ENCODE measurements around the gene TRMT1L. TPM values are rescaled to one million over a fixed set of nuclear protein-coding genes. Genes with fewer than 3 reads are reported as not detected.
"Not testable (repeated sequence)": the region's sequence is repeated elsewhere in the genome, so short reads cannot be mapped to it uniquely, and the experiment has no call there.

The TRMT1L gene, protein sequence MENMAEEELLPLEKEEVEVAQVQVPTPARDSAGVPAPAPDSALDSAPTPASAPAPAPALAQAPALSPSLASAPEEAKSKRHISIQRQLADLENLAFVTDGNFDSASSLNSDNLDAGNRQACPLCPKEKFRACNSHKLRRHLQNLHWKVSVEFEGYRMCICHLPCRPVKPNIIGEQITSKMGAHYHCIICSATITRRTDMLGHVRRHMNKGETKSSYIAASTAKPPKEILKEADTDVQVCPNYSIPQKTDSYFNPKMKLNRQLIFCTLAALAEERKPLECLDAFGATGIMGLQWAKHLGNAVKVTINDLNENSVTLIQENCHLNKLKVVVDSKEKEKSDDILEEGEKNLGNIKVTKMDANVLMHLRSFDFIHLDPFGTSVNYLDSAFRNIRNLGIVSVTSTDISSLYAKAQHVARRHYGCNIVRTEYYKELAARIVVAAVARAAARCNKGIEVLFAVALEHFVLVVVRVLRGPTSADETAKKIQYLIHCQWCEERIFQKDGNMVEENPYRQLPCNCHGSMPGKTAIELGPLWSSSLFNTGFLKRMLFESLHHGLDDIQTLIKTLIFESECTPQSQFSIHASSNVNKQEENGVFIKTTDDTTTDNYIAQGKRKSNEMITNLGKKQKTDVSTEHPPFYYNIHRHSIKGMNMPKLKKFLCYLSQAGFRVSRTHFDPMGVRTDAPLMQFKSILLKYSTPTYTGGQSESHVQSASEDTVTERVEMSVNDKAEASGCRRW
- total RNA-seq = 10 to 100 TPM; 20.5 to 21.4 TPM

DNA sequence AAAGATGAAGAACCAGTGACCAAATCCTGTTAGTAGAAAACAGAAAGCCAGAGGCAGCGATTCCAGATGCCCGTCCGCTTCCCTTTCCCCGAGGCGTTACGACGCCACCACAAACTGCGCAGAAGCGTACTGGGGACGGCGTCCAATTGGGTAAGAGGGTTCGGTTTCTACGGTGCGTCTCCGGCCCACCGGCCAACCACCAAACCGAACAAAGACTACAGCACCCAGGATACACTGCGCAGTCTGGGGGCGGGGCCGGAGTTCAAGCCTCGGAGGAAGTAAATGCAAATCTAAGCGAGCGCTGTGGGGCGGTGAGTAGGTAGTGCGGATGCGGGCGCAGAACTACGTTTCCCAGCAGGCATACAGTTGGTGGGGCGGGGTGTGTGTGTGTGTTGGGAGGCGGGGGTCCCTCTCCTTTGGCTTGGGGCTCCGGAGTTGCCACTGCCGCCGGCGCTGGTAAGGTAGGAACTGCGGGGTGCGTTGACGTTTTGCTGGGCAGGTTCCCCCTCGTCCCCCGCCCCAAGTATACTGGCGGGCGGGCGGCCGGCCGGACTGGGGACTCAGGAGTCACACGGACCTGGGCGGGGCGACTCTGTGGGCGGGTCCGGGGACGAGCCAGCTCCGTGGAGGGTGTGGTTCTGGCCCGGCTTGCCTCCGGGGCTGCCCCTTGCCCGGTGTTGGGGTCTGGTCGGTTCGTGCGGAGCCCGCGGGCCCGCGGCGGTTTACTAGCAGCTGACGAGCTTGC lies at the start of gene TRMT1L, which contains the start of gene SWT1:
Gene TRMT1L (minus strand): TSS at position 100 of the 745 bp plus-strand sequence. CDS start 241 bp downstream, outside the sequence.
Gene SWT1 (plus strand): TSS at position 314 of the 745 bp plus-strand sequence. CDS start 3,675 bp downstream, outside the sequence.
- ATAC-seq = peak; percentile 95
- no peaks in the 10 kb centered on the region for H3K27me3 Mint-ChIP-seq (ENCODE audit: low read depth)
- no peaks in the 10 kb centered on the region for H3K36me3 Mint-ChIP-seq (ENCODE audit: low read depth)
- peak; percentile 99 for DNase-seq
- ChIA-PET POLR2A (interaction anchor here (0.6 to 1.2 kb wide), 3 partner anchors 160 to 1138 kb away, joined by 3 to 5 read pairs (median 3); partner anchors contain the start of gene IVNS1ABP), CTCF (interaction anchor here (0.9 to 9.1 kb wide), 4 partner anchors 12 to 524 kb away, joined by 3 to 136 read pairs (median 4); no protein-coding TSS in a partner anchor)
- H3K27ac Mint-ChIP-seq = peak within 1 kb of the TSS; percentile 98
- H3K4me1 Mint-ChIP-seq (ENCODE audit: low read depth) = peaks cover 56% of the 10 kb centered on the region
- no peaks in the 10 kb centered on the region for H3K9me3 Mint-ChIP-seq (ENCODE audit: insufficient read depth)
- peak within 1 kb of the TSS; percentile 99 for H3K4me3 Mint-ChIP-seq

DNA sequence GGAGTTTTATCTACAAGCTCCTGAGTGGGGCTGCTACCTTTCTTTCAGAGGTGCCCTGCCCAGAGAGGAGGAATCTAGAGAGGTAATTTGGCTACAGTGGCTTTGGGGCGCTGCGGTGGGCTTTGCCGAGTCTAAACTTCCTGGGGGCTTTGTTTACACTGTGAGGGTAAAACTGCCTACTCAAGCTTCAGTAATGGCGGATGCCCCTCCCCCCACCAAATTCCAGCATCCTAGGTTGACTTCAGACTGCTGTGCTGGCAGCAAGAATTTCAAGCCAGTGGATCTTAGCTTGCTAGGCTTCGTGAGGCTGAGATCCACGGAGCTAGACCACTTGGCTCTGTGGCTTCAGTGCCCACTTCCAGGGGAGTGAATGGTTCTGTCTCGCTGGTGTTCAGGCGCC lies 44.1 kb upstream of the TRMT1L start:
- no peak for DNase-seq
- H3K36me3 Mint-ChIP-seq (ENCODE audit: low read depth) = peaks cover 10% of the 10 kb centered on the region
- no peak overlapping the region for H3K27ac Mint-ChIP-seq
- no peaks in the 10 kb centered on the region for H3K27me3 Mint-ChIP-seq (ENCODE audit: low read depth)
- ChIA-PET POLR2A (interaction anchor here (0.6 kb wide), 1 partner anchor 67 kb away, joined by 3 read pairs; no protein-coding TSS in a partner anchor), CTCF (interaction anchor here (1.9 kb wide), 1 partner anchor 31 kb away, joined by 7 read pairs; no protein-coding TSS in a partner anchor)
- peaks cover 17% of the 10 kb centered on the region for H3K9me3 Mint-ChIP-seq (ENCODE audit: insufficient read depth)
- no peaks in the 10 kb centered on the region for H3K4me1 Mint-ChIP-seq (ENCODE audit: low read depth)
- no peak for ATAC-seq
- H3K4me3 Mint-ChIP-seq = no peak overlapping the region

DNA sequence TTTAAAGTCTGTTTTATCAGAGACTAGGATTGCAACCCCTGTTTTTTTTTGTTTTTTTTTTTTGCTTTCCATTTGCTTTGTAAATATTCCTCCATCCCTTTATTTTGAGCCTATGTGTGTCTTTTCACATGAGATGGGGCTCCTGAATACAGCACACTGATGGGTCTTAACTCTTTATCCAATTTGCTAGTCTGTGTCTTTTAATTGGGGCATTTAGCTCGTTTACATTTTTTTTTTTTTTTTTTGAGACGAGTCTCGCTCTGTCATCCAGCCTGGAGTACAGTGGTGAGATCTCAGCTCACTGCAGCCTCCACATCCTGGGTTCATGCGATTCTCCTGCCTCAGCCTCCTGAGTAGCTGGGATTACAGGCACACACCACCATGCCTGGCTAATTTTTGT lies 42.0 kb upstream of the TRMT1L start:
- POLR2A ChIA-PET; H3K4me3 Mint-ChIP-seq; H3K27me3 Mint-ChIP-seq (ENCODE audit: low read depth); DNase-seq; H3K4me1 Mint-ChIP-seq (ENCODE audit: low read depth); CTCF ChIA-PET; H3K27ac Mint-ChIP-seq; ATAC-seq: not testable (repeated sequence)
- Mint-ChIP-seq H3K36me3 (ENCODE audit: low read depth) (peaks cover 13% of the 10 kb centered on the region), H3K9me3 (ENCODE audit: insufficient read depth) (peaks cover 17% of the 10 kb centered on the region)

DNA sequence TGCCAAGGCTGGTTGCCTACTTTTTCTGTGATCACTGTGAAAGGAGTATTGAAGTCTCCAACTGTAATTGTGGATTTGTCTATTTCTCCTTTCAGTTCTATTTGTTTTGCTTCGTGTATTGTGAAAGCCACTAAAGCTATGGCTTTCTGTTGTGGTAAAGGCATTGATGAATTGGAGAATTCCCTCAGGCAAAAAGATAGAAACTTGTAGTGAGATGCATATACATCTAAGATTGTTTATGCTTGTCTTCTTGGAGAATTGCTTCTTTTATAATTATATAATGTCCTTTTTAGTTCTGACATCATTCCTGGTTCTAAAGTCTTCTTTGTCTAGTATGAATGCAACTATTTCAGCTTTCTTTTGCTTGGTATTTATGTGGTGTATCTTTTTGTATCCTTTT lies 37.0 kb upstream of the TRMT1L start:
- H3K36me3 Mint-ChIP-seq (ENCODE audit: low read depth) = peaks cover 10% of the 10 kb centered on the region
- ATAC-seq (no peak), DNase-seq (no peak)
- H3K4me3 Mint-ChIP-seq = no peak overlapping the region
- no peaks in the 10 kb centered on the region for H3K4me1 Mint-ChIP-seq (ENCODE audit: low read depth)
- H3K27ac Mint-ChIP-seq = no peak overlapping the region
- H3K9me3 Mint-ChIP-seq (ENCODE audit: insufficient read depth) = peaks cover 12% of the 10 kb centered on the region
- ChIA-PET POLR2A (no interaction called here), CTCF (interaction anchor here (2.0 kb wide), 1 partner anchor 24 kb away, joined by 5 read pairs; no protein-coding TSS in a partner anchor)
- no peaks in the 10 kb centered on the region for H3K27me3 Mint-ChIP-seq (ENCODE audit: low read depth)

DNA sequence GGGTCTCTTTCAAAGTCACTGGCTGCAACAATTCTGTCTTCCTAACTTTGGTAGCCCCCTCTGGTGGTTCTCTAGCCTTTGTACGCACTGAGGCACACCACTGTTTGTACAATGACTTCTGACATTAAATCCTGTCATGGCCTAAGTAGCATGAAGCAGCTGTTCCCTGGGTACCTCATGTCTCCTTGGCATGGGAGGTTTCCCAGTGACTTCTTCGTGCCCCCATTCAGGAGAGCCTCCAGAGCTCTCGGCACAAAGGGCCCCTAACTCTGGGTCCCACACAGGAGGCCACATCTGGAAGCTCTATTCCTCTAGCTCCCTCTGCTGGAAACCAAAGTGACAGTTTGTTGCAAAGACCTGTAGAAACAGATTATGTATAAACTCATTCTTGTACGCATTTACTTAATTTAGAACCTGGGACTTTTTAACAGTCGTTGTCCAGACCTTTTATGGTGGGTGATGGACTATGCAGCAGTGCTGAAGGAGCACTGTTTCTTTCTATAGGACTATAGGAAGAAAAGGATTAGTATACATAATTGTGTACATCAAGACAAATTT lies 13.6 kb upstream of the TRMT1L start:
- Mint-ChIP-seq H3K4me3 (peak overlapping the region; percentile 13), H3K9me3 (ENCODE audit: insufficient read depth) (no peaks in the 10 kb centered on the region), H3K4me1 (ENCODE audit: low read depth) (peaks cover 13% of the 10 kb centered on the region), H3K27ac (no peak overlapping the region), H3K27me3 (ENCODE audit: low read depth) (no peaks in the 10 kb centered on the region), H3K36me3 (ENCODE audit: low read depth) (no peaks in the 10 kb centered on the region)
- ChIA-PET CTCF (interaction anchor here (0.6 to 4.2 kb wide), 83 partner anchors 9 to 556 kb away, joined by 3 to 136 read pairs (median 4); partner anchors contain the start of genes EDEM3, IVNS1ABP, NIBAN1 and RNF2), POLR2A (interaction anchor here (0.7 kb wide), 1 partner anchor 14 kb away, joined by 4 read pairs; no protein-coding TSS in a partner anchor)
- DNase-seq (peak; percentile 65), ATAC-seq (peak; percentile 93)

DNA sequence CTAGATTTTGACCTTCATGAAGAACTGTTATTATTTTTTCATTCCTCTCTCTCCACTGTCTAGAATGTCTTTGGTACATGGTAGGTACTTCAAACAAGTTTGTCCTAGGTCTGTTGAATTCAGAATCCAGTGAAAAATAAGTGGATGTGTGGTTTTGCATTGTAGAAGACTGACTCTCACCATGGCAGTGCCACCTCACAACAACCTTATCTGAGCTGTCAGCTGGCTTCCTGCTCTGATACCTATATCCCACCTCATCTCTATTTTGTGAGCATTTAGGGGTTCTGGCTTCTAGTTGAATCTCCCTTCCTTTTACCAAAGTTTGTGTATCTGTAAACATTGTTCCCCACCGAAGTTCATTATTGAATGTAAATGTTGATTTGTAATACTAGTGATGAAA lies 9.4 kb upstream of the TRMT1L start:
- H3K4me3 Mint-ChIP-seq = no peak overlapping the region
- no peak overlapping the region for H3K27ac Mint-ChIP-seq
- POLR2A ChIA-PET = no interaction called here
- no peaks in the 10 kb centered on the region for H3K9me3 Mint-ChIP-seq (ENCODE audit: insufficient read depth)
- peaks cover 23% of the 10 kb centered on the region for H3K4me1 Mint-ChIP-seq (ENCODE audit: low read depth)
- no peak for ATAC-seq
- no peak for DNase-seq
- no peaks in the 10 kb centered on the region for H3K36me3 Mint-ChIP-seq (ENCODE audit: low read depth)
- CTCF ChIA-PET = interaction anchor here (1.0 kb wide), 1 partner anchor 504 kb away, joined by 3 read pairs; no protein-coding TSS in a partner anchor
- H3K27me3 Mint-ChIP-seq (ENCODE audit: low read depth) = no peaks in the 10 kb centered on the region

DNA sequence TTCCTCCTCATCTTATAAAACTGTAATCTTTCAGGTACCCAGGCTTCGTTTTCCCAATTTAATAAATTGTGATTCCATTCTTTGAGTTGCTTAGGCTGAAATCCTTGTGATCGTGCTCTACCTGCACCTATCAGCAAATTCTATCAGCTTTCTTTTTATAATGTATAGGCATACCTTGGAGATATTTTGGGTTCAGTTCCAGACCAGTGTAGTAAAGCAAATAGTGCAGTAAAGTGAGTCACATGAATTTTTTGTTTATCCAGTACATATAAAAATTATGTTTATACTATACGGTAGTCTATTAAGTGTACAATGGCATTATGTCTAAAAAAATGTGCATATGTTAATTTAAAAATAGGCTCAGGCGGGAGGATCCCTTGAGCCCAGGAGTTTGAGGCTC lies 5.7 kb upstream of the TRMT1L start:
- H3K4me1 Mint-ChIP-seq (ENCODE audit: low read depth) = peaks cover 40% of the 10 kb centered on the region
- DNase-seq (no peak), ATAC-seq (no peak)
- H3K27me3 Mint-ChIP-seq (ENCODE audit: low read depth) = no peaks in the 10 kb centered on the region
- H3K4me3 Mint-ChIP-seq = no peak overlapping the region
- H3K9me3 Mint-ChIP-seq (ENCODE audit: insufficient read depth) = no peaks in the 10 kb centered on the region
- ChIA-PET POLR2A (no interaction called here), CTCF (interaction anchor here (9.1 kb wide), 1 partner anchor 6 kb away, joined by 136 read pairs; no protein-coding TSS in a partner anchor)
- no peaks in the 10 kb centered on the region for H3K36me3 Mint-ChIP-seq (ENCODE audit: low read depth)
- no peak overlapping the region for H3K27ac Mint-ChIP-seq

DNA sequence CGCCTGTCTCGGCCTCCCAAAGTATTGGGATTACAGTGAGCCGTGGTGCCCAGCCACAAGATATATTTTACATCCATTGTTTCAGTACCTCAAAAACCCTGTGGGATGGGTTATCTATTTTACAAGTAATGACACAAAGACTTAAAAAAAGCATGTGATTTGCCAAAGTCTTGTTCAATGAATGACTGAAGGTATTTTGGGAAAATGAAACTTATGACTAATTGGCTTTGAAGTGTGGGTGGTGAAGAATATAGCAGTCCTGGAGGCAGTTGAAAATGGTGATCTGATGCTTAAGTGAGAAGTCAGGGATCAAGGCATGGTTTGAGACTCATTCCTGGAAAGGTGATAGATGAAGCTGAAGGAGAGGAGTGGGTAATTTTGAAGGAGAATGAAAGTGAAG lies 3.2 kb upstream of the TRMT1L start:
- DNase-seq = no peak
- H3K4me3 Mint-ChIP-seq = no peak overlapping the region
- POLR2A ChIA-PET = no interaction called here
- no peaks in the 10 kb centered on the region for H3K9me3 Mint-ChIP-seq (ENCODE audit: insufficient read depth)
- no peaks in the 10 kb centered on the region for H3K36me3 Mint-ChIP-seq (ENCODE audit: low read depth)
- CTCF ChIA-PET = interaction anchor here (9.1 kb wide), 1 partner anchor 9 kb away, joined by 136 read pairs; no protein-coding TSS in a partner anchor
- H3K4me1 Mint-ChIP-seq (ENCODE audit: low read depth) = peaks cover 41% of the 10 kb centered on the region
- H3K27ac Mint-ChIP-seq = no peak overlapping the region
- no peaks in the 10 kb centered on the region for H3K27me3 Mint-ChIP-seq (ENCODE audit: low read depth)
- ATAC-seq = no peak

DNA sequence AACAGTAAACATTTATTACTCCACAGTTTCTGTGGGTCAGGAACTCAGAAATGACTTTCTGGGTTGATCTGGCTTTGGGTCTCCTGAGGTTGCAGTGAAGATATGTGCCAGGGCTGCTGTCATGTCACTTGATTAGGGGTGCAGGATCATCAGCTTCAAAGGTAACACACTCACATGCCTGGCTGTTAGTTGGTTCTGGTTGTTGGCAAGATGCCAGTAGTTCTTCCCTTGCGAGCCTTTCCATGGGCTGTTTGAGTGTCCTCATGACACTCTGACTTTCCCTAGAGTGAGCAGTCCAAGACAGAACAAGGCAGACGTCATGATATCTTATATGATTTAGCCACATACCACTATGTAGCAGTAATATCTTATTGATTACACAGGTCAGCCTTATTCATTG lies 2.0 kb upstream of the TRMT1L start:
- CTCF ChIA-PET = interaction anchor here (2.6 to 9.1 kb wide), 2 partner anchors 10 to 522 kb away, joined by 6 to 136 read pairs; no protein-coding TSS in a partner anchor
- H3K36me3 Mint-ChIP-seq (ENCODE audit: low read depth) = no peaks in the 10 kb centered on the region
- no peak overlapping the region for H3K27ac Mint-ChIP-seq
- POLR2A ChIA-PET = interaction anchor here (1.2 kb wide), 1 partner anchor 113 kb away, joined by 4 read pairs; the partner anchor contains the start of gene RNF2
- H3K9me3 Mint-ChIP-seq (ENCODE audit: insufficient read depth) = no peaks in the 10 kb centered on the region
- ATAC-seq (no peak), DNase-seq (no peak)
- peaks cover 47% of the 10 kb centered on the region for H3K4me1 Mint-ChIP-seq (ENCODE audit: low read depth)
- H3K4me3 Mint-ChIP-seq = no peak overlapping the region
- no peaks in the 10 kb centered on the region for H3K27me3 Mint-ChIP-seq (ENCODE audit: low read depth)

DNA sequence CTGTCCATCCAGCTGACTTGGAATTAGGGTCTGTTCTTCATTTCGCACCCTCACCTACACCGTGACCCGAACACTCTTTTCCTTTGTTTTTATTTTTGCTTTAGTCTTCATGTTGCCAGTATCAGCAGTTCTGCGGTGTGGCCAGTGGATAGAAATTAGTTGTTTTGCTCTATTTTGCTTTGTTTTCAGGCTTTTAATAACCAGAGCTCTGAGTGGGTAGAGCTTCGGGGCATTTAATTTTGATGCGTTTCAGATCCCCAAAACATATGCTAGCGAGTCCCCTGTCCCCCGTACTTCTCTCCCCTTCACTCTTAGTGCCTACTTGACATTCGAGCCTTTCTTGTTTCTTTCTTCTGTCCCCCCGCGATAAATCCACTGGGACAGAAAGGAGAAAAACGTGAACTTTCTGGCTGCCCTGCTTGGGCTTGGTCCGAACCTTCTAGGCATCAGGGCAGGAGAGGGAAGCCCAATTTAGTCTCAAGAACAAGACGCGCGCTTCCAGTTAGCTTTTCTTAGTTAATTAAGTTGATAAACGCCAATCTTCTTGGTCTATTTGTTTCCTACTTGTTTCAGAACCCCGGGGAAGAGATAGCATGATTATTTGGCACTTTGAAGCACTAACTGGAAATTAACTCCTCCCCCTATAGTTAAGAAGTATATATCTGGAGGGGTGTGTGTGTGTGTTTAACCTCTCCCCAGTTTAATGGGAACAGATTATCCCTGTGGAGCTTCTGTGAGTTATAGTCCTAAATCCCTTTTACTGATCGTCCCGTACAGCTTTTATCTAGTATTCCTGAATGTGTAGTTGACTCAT lies 1.1 kb upstream of the TRMT1L start:
- peak overlapping the region; percentile 98 for H3K27ac Mint-ChIP-seq
- no peaks in the 10 kb centered on the region for H3K27me3 Mint-ChIP-seq (ENCODE audit: low read depth)
- ATAC-seq (no peak), DNase-seq (peak; percentile 27)
- peaks cover 51% of the 10 kb centered on the region for H3K4me1 Mint-ChIP-seq (ENCODE audit: low read depth)
- ChIA-PET POLR2A (interaction anchor here (0.6 to 1.2 kb wide), 5 partner anchors 112 to 404 kb away, joined by 3 to 5 read pairs (median 4); partner anchors contain the start of genes IVNS1ABP and RNF2), CTCF (interaction anchor here (0.9 to 9.1 kb wide), 6 partner anchors 11 to 523 kb away, joined by 3 to 136 read pairs (median 3); partner anchors contain the start of gene RNF2)
- no peaks in the 10 kb centered on the region for H3K9me3 Mint-ChIP-seq (ENCODE audit: insufficient read depth)
- no peaks in the 10 kb centered on the region for H3K36me3 Mint-ChIP-seq (ENCODE audit: low read depth)
- peak overlapping the region; percentile 99 for H3K4me3 Mint-ChIP-seq

Data from activated CD8-positive, alpha-beta T cell treated with anti-CD3 and anti-CD28 coated beads, Interleukin-2, amount 10 ng/mL, durations not matched to agents 7 days and 5 days (primary cell).